Uterus (tissue), 4 donors: ENCODE measurements around the gene PRTN3. TPM values are rescaled to one million over a fixed set of nuclear protein-coding genes. Genes with fewer than 3 reads are reported as not detected.

Experiments
- DNase-seq, 2 donors: peaks; one replicate each; pipeline ENCODE4 v3.0.0-alpha.2; 2019 to 2020
- H3K27ac ChIP-seq, 2 donors: fragments of 200-600 bp; sonication (generic); 1 replicate in 1 of 2; 2 replicates in 1 of 2; pipeline ENCODE4 v1.5.1; 2016 to 2018
- H3K27me3 ChIP-seq, 2 donors: fragments of 200-600 bp; sonication (generic); one replicate each; pipeline ENCODE4 v1.5.1; 2018 to 2019; ENCODE audit warnings: control low read depth in 1 of 2
- H3K36me3 ChIP-seq, 2 donors: fragments of 200-600 bp; sonication (generic); one replicate each; pipeline ENCODE4 v1.5.1; 2019; ENCODE audit warnings: control low read depth in 1 of 2
- H3K4me1 ChIP-seq, 2 donors: fragments of 200-600 bp; sonication (generic); one replicate each; pipeline ENCODE4 v1.5.1; 2018 to 2019; ENCODE audit warnings: control low read depth in 1 of 2
- H3K4me3 ChIP-seq, 2 donors: fragments of 200-600 bp; sonication (generic); 1 replicate in 1 of 2; 2 replicates in 1 of 2; pipeline ENCODE4 v1.5.1; 2018 to 2019; ENCODE audit warnings: mild to moderate bottlenecking in 1 of 2
- H3K9me3 ChIP-seq, 2 donors: fragments of 200-600 bp; sonication (generic); one replicate each; pipeline ENCODE4 v1.5.1; 2019; ENCODE audit warnings: control low read depth in 1 of 2
- CTCF ChIP-seq, 4 experiments: fragments of 200-600 bp in 2 of 4; fragments of 450-650 bp in 2 of 4; sonication (generic) in 2 of 4; IDR thresholded peaks; one replicate each; pipeline ENCODE4 v1.5.1; 2016 to 2019; ENCODE audit warnings: antibody characterized with exemption in 4 of 4, mild to moderate bottlenecking in 2 of 4, moderate library complexity in 1 of 4
- POLR2A ChIP-seq, 2 donors: fragments of 450-650 bp; IDR thresholded peaks; one replicate each; pipeline ENCODE4 v1.6.1; 2016; ENCODE audit warnings: antibody characterized with exemption in 2 of 2, mild to moderate bottlenecking in 1 of 2, moderate library complexity in 1 of 2
- intact Hi-C: fragments of 100-400 bp; cut with DNase I; formaldehyde crosslinking; loops from one replicate; pipeline ENCODE4 v1.15.1; 2023; ENCODE audit warnings: low total_unique reads
- total RNA-seq, 4 donors: library from RNA; depleted of rRNA in 3 of 4; stranded (reverse); fragments of >200 nt in 3 of 4; gene quantifications; one replicate each; pipeline versions ENCODE4 v1.1.0 to v1.2.4, GENCODE V29; 2014 to 2023
- donor health status: DM: yes; HTN: yes; CAD: no.

The PRTN3 gene
- total RNA-seq, 4 donors from 2014 or later, result 2.9 TPM; not detected in 3

- intact Hi-C loops, result loop anchor here (5.0 to 10.0 kb wide), 2 partner anchors 48 to 115 kb away; partner anchors contain the start of genes KISS1R and WDR18
- Histone ChIP-seq H3K36me3 (no peaks in the 10 kb centered on the region), H3K4me3 (no peak overlapping the region), H3K27ac (peak overlapping the region; percentile 92 to 96), H3K9me3 (no peaks in the 10 kb centered on the region), H3K4me1 (peaks cover 5 to 17% of the 10 kb centered on the region in 2 donors), H3K27me3 (no peaks in the 10 kb centered on the region)
- TF ChIP-seq CTCF (IDR thresholded peaks at IDR 0.05) (no peak), POLR2A (IDR thresholded peaks at IDR 0.05) (no peak)
- peak; percentile 94 for DNase-seq
Observed at GRCh38 chr19:869245-870177, 28.7 kb downstream of the PRTN3 start.

- intact Hi-C loops, result no loop called here
- no peak for TF ChIP-seq POLR2A (IDR thresholded peaks at IDR 0.05)
- TF ChIP-seq CTCF (IDR thresholded peaks at IDR 0.05), result no peak
- no peaks in the 10 kb centered on the region for H3K27me3 ChIP-seq
- H3K27ac ChIP-seq, result peak overlapping the region; percentile 92 to 96
- no peaks in the 10 kb centered on the region for H3K9me3 ChIP-seq
- no peaks in the 10 kb centered on the region for H3K36me3 ChIP-seq
- H3K4me3 ChIP-seq, result no peak overlapping the region
- DNase-seq, result no peak
- H3K4me1 ChIP-seq, result peaks cover 5 to 17% of the 10 kb centered on the region in 2 donors
Observed at GRCh38 chr19:870314-870713, 29.5 kb downstream of the PRTN3 start.

- Histone ChIP-seq H3K9me3 (no peaks in the 10 kb centered on the region), H3K36me3 (no peaks in the 10 kb centered on the region), H3K4me3 (no peak overlapping the region), H3K4me1 (peaks cover 5 to 17% of the 10 kb centered on the region in 2 donors), H3K27ac (peak overlapping the region; percentile 92 to 96), H3K27me3 (no peaks in the 10 kb centered on the region)
- no peak for TF ChIP-seq CTCF (IDR thresholded peaks at IDR 0.05)
- no peak for DNase-seq
- intact Hi-C loops, result no loop called here
Observed at GRCh38 chr19:870963-871401, 30.2 kb downstream of the PRTN3 start.

- intact Hi-C loops, result no loop called here
- no peaks in the 10 kb centered on the region for H3K36me3 ChIP-seq
- no peak for TF ChIP-seq CTCF (IDR thresholded peaks at IDR 0.05)
- TF ChIP-seq POLR2A (IDR thresholded peaks at IDR 0.05), result no peak
- H3K27ac ChIP-seq, result peak overlapping the region; percentile 13 to 92
- H3K27me3 ChIP-seq, result no peaks in the 10 kb centered on the region
- no peaks in the 10 kb centered on the region for H3K9me3 ChIP-seq
- H3K4me1 ChIP-seq, result peaks cover 5 to 17% of the 10 kb centered on the region in 2 donors
- H3K4me3 ChIP-seq, result no peak overlapping the region
- DNase-seq, result no peak
Observed at GRCh38 chr19:871446-872265, 30.9 kb downstream of the PRTN3 start.
